GM23248 (cell line): Measurements from ENCODE around the gene CFAP210. TPM values are rescaled to one million over a fixed set of nuclear protein-coding genes. Genes with fewer than 3 reads are reported as not detected.

ENCODE experiments used
- DNase-seq: peaks from one replicate; pipeline ENCODE4 v3.0.0-alpha.2; 2015
- H2AFZ ChIP-seq: fragments of 200-600 bp; sonication (generic); 2 replicates; pipeline ENCODE4 v1.6.1; 2016; ENCODE audit warnings: antibody characterized with exemption
- H3F3A ChIP-seq: fragments of 200-600 bp; sonication (generic); 2 replicates; pipeline ENCODE4 v1.6.1; 2016; ENCODE audit warnings: mild to moderate bottlenecking, antibody characterized with exemption, mixed run types; ENCODE audit not compliant: insufficient read depth
- H3K27ac ChIP-seq: fragments of 200-600 bp; sonication (generic); 2 replicates; pipeline ENCODE4 v1.5.1; 2016; ENCODE audit warnings: mild to moderate bottlenecking
- H3K27me3 ChIP-seq: fragments of 200-600 bp; sonication (generic); replicated peaks from 2 replicates; pipeline ENCODE4 v1.6.1; 2016; ENCODE audit warnings: mild to moderate bottlenecking; ENCODE audit not compliant: insufficient read depth
- H3K36me3 ChIP-seq: fragments of 200-600 bp; sonication (generic); 2 replicates; pipeline ENCODE4 v1.6.1; 2016; ENCODE audit warnings: low read depth, mild to moderate bottlenecking
- H3K4me1 ChIP-seq: fragments of 200-600 bp; sonication (generic); 2 replicates; pipeline ENCODE4 v1.6.1; 2016; ENCODE audit warnings: mild to moderate bottlenecking; ENCODE audit not compliant: insufficient read depth
- H3K4me2 ChIP-seq: fragments of 200-600 bp; sonication (generic); one replicate; pipeline ENCODE4 v1.6.1; 2016; ENCODE audit warnings: mild to moderate bottlenecking; ENCODE audit not compliant: unreplicated experiment
- H3K4me3 ChIP-seq: fragments of 200-600 bp; sonication (generic); 2 replicates; pipeline ENCODE4 v1.5.1; 2016; ENCODE audit warnings: mild to moderate bottlenecking
- H3K79me2 ChIP-seq: fragments of 200-600 bp; sonication (generic); 2 replicates; pipeline ENCODE4 v1.6.1; 2016; ENCODE audit warnings: mild to moderate bottlenecking; ENCODE audit not compliant: insufficient read depth
- H3K9ac ChIP-seq: fragments of 200-600 bp; sonication (generic); 2 replicates; pipeline ENCODE4 v1.6.1; 2016; ENCODE audit warnings: mild to moderate bottlenecking
- H3K9me2 ChIP-seq: fragments of 200-600 bp; sonication (generic); 2 replicates; pipeline ENCODE4 v1.6.1; 2016; ENCODE audit warnings: mixed run types, mild to moderate bottlenecking, moderate library complexity; ENCODE audit not compliant: insufficient read depth
- H3K9me3 ChIP-seq: fragments of 200-600 bp; sonication (generic); one replicate; pipeline ENCODE4 v1.6.1; 2017; ENCODE audit warnings: low read depth
- H4K20me1 ChIP-seq: fragments of 200-600 bp; sonication (generic); 2 replicates; pipeline ENCODE4 v1.6.0; 2016; ENCODE audit not compliant: insufficient read depth
- EZH2 ChIP-seq: fragments of 200-600 bp; sonication (generic); IDR thresholded peaks from 2 replicates; pipeline ENCODE4 v1.6.1; 2018; ENCODE audit warnings: antibody characterized with exemption, mild to moderate bottlenecking; ENCODE audit not compliant: insufficient read depth, poor library complexity, severe bottlenecking
- EZH2phosphoT487 ChIP-seq: fragments of 200-600 bp; sonication (generic); IDR thresholded peaks from 2 replicates; pipeline ENCODE4 v1.6.1; 2018; ENCODE audit warnings: antibody characterized with exemption, moderate library complexity, mild to moderate bottlenecking, low read depth; ENCODE audit not compliant: insufficient read depth
- WGBS, 2 experiments: methylation state at CpG; one replicate each; pipeline ENCODE4 v1.1.6; 2015 to 2017; ENCODE audit warnings: low lambda C conversion rate in 2 of 2, low coverage in 1 of 2; ENCODE audit errors: missing lambda C conversion rate in 2 of 2; 5-methylcytosine and 5-hydroxymethylcytosine counted together
- in situ Hi-C: fragments of 300-500 bp; cut with MboI; formaldehyde crosslinking; loops from 2 replicates; pipeline ENCODE4 v1.15.0; 2020
- polyA plus RNA-seq: library from polyadenylated mRNA; unstranded; fragments of >200 nt; fragmentation: Nextera tagmentation; extraction: Ambion mirVana; gene quantifications from 2 replicates; pipeline ENCODE4 v1.2.1, GENCODE V29; 2016
- total RNA-seq: library from RNA; depleted of rRNA; stranded (reverse); fragments of >200 nt; shearing (Covaris generic); gene quantifications from 2 replicates; pipeline ENCODE4 v1.2.3, GENCODE V29; 2014

The CFAP210 gene
- total and polyA plus RNA-seq, 2 experiments from 2014 or later: 0.11 TPM; not detected in 1

GRCh38 chr2:169663247-169663646 is 31.0 kb downstream of the CFAP210 start:
- Histone ChIP-seq H3K4me1 (peaks cover 13% of the 10 kb centered on the region), H3K9me3 (no peaks in the 10 kb centered on the region), H3K79me2 (no peaks in the 10 kb centered on the region), H3K9ac (no peak overlapping the region), H2AFZ (no peak overlapping the region), H3K4me3 (no peak overlapping the region), H4K20me1 (no peaks in the 10 kb centered on the region), H3K4me2 (no peak overlapping the region), H3F3A (0 out of 2 replicates have a peak, but pooled peaks cover 6% of the 10 kb centered on the region), H3K9me2 (no peaks in the 10 kb centered on the region), H3K27ac (no peak overlapping the region), H3K36me3 (no peaks in the 10 kb centered on the region), H3K27me3 (no peaks in the 10 kb centered on the region)
- TF ChIP-seq EZH2 (no peak), EZH2phosphoT487 (no peak)
- DNase-seq: no peak
- 56 to 59% methylated on average over 3 of the region's 3 CpGs for WGBS, 2 experiments
- in situ Hi-C loops: no loop called here

- WGBS, 2 experiments: 83 to 90% methylated on average over 1 of the region's 1 CpG
- Histone ChIP-seq H3K4me1 (peaks cover 13% of the 10 kb centered on the region), H2AFZ (no peak overlapping the region), H3K9me3 (no peaks in the 10 kb centered on the region), H3K27me3 (no peaks in the 10 kb centered on the region), H3K79me2 (no peaks in the 10 kb centered on the region), H3K4me3 (no peak overlapping the region), H3F3A (0 out of 2 replicates have a peak, but pooled peaks cover 6% of the 10 kb centered on the region), H3K9me2 (no peaks in the 10 kb centered on the region), H3K9ac (no peak overlapping the region), H3K27ac (no peak overlapping the region), H4K20me1 (no peaks in the 10 kb centered on the region), H3K36me3 (no peaks in the 10 kb centered on the region), H3K4me2 (no peak overlapping the region)
- no peak for TF ChIP-seq EZH2phosphoT487
- TF ChIP-seq EZH2: no peak
- DNase-seq: no peak
- in situ Hi-C loops: no loop called here
Measured at GRCh38 chr2:169662744-169663143, 31.5 kb downstream of the CFAP210 start.

- Histone ChIP-seq H3K9me2 (no peaks in the 10 kb centered on the region), H3K27ac (no peak overlapping the region), H3K4me1 (peaks cover 13% of the 10 kb centered on the region), H2AFZ (no peak overlapping the region), H3K9me3 (no peaks in the 10 kb centered on the region), H3K36me3 (no peaks in the 10 kb centered on the region), H3K4me3 (no peak overlapping the region), H4K20me1 (no peaks in the 10 kb centered on the region), H3K4me2 (no peak overlapping the region), H3F3A (0 out of 2 replicates have a peak, but pooled peaks cover 6% of the 10 kb centered on the region), H3K9ac (no peak overlapping the region), H3K79me2 (no peaks in the 10 kb centered on the region), H3K27me3 (no peaks in the 10 kb centered on the region)
- in situ Hi-C loops: no loop called here
- no peak for TF ChIP-seq EZH2phosphoT487
- no peak for TF ChIP-seq EZH2
- DNase-seq: no peak
- 45 to 46% methylated on average over 3 of the region's 3 CpGs for WGBS, 2 experiments
Measured at GRCh38 chr2:169661265-169661664, 32.9 kb downstream of the CFAP210 start.

- Histone ChIP-seq H3K27me3 (no peaks in the 10 kb centered on the region), H3K9me3 (no peaks in the 10 kb centered on the region), H3K9me2 (no peaks in the 10 kb centered on the region), H3K4me2 (no peak overlapping the region), H3K79me2 (no peaks in the 10 kb centered on the region), H2AFZ (no peak overlapping the region), H3K36me3 (no peaks in the 10 kb centered on the region), H3K4me1 (no peaks in the 10 kb centered on the region), H3K9ac (no peak overlapping the region), H3K27ac (no peak overlapping the region), H4K20me1 (no peaks in the 10 kb centered on the region), H3F3A (no peaks in the 10 kb centered on the region), H3K4me3 (no peak overlapping the region)
- no peak for DNase-seq
- in situ Hi-C loops: no loop called here
- TF ChIP-seq EZH2 (no peak), EZH2phosphoT487 (no peak)
- 80 to 89% methylated on average over 1 of the region's 1 CpG for WGBS, 2 experiments
Measured at GRCh38 chr2:169659320-169659719, 34.9 kb downstream of the CFAP210 start.

- no peak for DNase-seq
- no peaks in the 10 kb centered on the region for H4K20me1 ChIP-seq
- H3K27me3 ChIP-seq: no peaks in the 10 kb centered on the region
- H3K79me2 ChIP-seq: no peaks in the 10 kb centered on the region
- no peaks in the 10 kb centered on the region for H3F3A ChIP-seq
- H3K9me3 ChIP-seq: no peaks in the 10 kb centered on the region
- no peaks in the 10 kb centered on the region for H3K9me2 ChIP-seq
- no peak overlapping the region for H3K9ac ChIP-seq
- H3K4me2 ChIP-seq: no peak overlapping the region
- H2AFZ ChIP-seq: no peak overlapping the region
- TF ChIP-seq EZH2phosphoT487 (no peak), EZH2 (no peak)
- 96 to 100% methylated on average over 1 of the region's 1 CpG for WGBS, 2 experiments
- in situ Hi-C loops: no loop called here
- H3K36me3 ChIP-seq: no peaks in the 10 kb centered on the region
- no peak overlapping the region for H3K27ac ChIP-seq
- no peak overlapping the region for H3K4me3 ChIP-seq
- no peaks in the 10 kb centered on the region for H3K4me1 ChIP-seq
Measured at GRCh38 chr2:169658877-169659276, 35.3 kb downstream of the CFAP210 start.
